ENCODE data around the gene PTP4A2. TPM values are rescaled to one million over a fixed set of nuclear protein-coding genes. Genes with fewer than 3 reads are reported as not detected.

PTP4A2 gene
- total and polyA plus RNA-seq, 2 donors (not counting 3 experiments of a cell fraction or from before 2014, with no cell fraction given) = 74.1 to 184 TPM

GRCh38 chr1:31951276-31951675 lies 13.1 kb upstream of the PTP4A2 start:
- Histone ChIP-seq H3K4me2 (ENCODE audit: insufficient read depth, low read length) (no peak overlapping the region), H3K79me2 (ENCODE audit: control insufficient read depth, insufficient read depth, low read length) (no peaks in the 10 kb centered on the region), H2AFZ (ENCODE audit: low read depth, low read length) (no peak overlapping the region), H4K20me1 (replicated peaks; ENCODE audit: control insufficient read depth, extremely low read depth, insufficient read depth, low read length) (no peaks in the 10 kb centered on the region), H3K4me1 (ENCODE audit: control insufficient read depth, extremely low read depth, insufficient read depth, low read length) (peaks cover 18% of the 10 kb centered on the region), H3K9ac (replicated peaks; ENCODE audit: extremely low read depth, insufficient read depth, low read length) (no peak overlapping the region), H3K27me3 (ENCODE audit: control insufficient read depth in 2 of 2, insufficient read depth in 2 of 2, low read length in 2 of 2) (no peaks in the 10 kb centered on the region), H3K27ac (ENCODE audit: insufficient read depth, low read depth, low read length) (no peak overlapping the region), H3K36me3 (ENCODE audit: control insufficient read depth in 2 of 2, extremely low read depth in 1 of 2, insufficient read depth in 2 of 2, low read length in 2 of 2) (no peaks in the 10 kb centered on the region), H3K9me1 (replicated peaks; ENCODE audit: control insufficient read depth, extremely low read depth, insufficient read depth, low read length) (no peaks in the 10 kb centered on the region), H3K4me3 (replicated peaks in 1 of 3; ENCODE audit: insufficient read depth in 1 of 3, low read depth in 1 of 3, low read length in 3 of 3) (no peak overlapping the region), H3K9me3 (replicated peaks; ENCODE audit: control insufficient read depth, insufficient read depth, low read length) (no peaks in the 10 kb centered on the region)
- no peak for TF ChIP-seq JUN (IDR thresholded peaks at IDR 0.05; ENCODE audit: borderline replicate concordance, insufficient read depth, insufficient read length, low read depth)
- no peak for TF ChIP-seq MYC (IDR thresholded peaks at IDR 0.05; ENCODE audit: low read depth, low read length)
- no peak for TF ChIP-seq GATA2 (IDR thresholded peaks at IDR 0.05; ENCODE audit: insufficient read depth, insufficient read length, low read depth, low read length)
- TF ChIP-seq POLR2A (IDR thresholded peaks at IDR 0.05; ENCODE audit: low read depth, low read length) = no peak
- CTCF ChIA-PET = interaction anchor here (5.2 kb wide), 1 partner anchor 13 kb away, joined by 54 read pairs; no protein-coding TSS in a partner anchor
- no peak for DNase-seq (ENCODE audit: low read depth, low spot score)
- intact Hi-C loops (cut with micrococcal nuclease) = no loop called here
- dilution Hi-C loops (cut with MboI; ENCODE audit: extremely low pct_ligation_motif_present, low sequenced_read_pairs) = no loop called here
- no TSS peak for BruUV-seq (replicated peaks)
- POLR2A ChIA-PET = no interaction called here
- FAIRE-seq = no peak

GRCh38 chr1:31949862-31950261 lies 11.7 kb upstream of the PTP4A2 start:
- Histone ChIP-seq H3K9me1 (replicated peaks; ENCODE audit: control insufficient read depth, extremely low read depth, insufficient read depth, low read length) (no peaks in the 10 kb centered on the region), H3K27me3 (ENCODE audit: control insufficient read depth in 2 of 2, insufficient read depth in 2 of 2, low read length in 2 of 2) (no peaks in the 10 kb centered on the region), H3K27ac (ENCODE audit: insufficient read depth, low read depth, low read length) (no peak overlapping the region), H3K4me1 (ENCODE audit: control insufficient read depth, extremely low read depth, insufficient read depth, low read length) (peaks cover 13% of the 10 kb centered on the region), H3K4me3 (replicated peaks in 1 of 3; ENCODE audit: insufficient read depth in 1 of 3, low read depth in 1 of 3, low read length in 3 of 3) (no peak overlapping the region), H4K20me1 (replicated peaks; ENCODE audit: control insufficient read depth, extremely low read depth, insufficient read depth, low read length) (no peaks in the 10 kb centered on the region), H2AFZ (ENCODE audit: low read depth, low read length) (no peak overlapping the region), H3K9ac (replicated peaks; ENCODE audit: extremely low read depth, insufficient read depth, low read length) (no peak overlapping the region), H3K79me2 (ENCODE audit: control insufficient read depth, insufficient read depth, low read length) (no peaks in the 10 kb centered on the region), H3K36me3 (ENCODE audit: control insufficient read depth in 2 of 2, extremely low read depth in 1 of 2, insufficient read depth in 2 of 2, low read length in 2 of 2) (no peaks in the 10 kb centered on the region), H3K4me2 (ENCODE audit: insufficient read depth, low read length) (no peak overlapping the region), H3K9me3 (replicated peaks; ENCODE audit: control insufficient read depth, insufficient read depth, low read length) (no peaks in the 10 kb centered on the region)
- no peak for DNase-seq (ENCODE audit: low read depth, low spot score)
- intact Hi-C loops (cut with micrococcal nuclease) = no loop called here
- POLR2A ChIA-PET = no interaction called here
- dilution Hi-C loops (cut with MboI; ENCODE audit: extremely low pct_ligation_motif_present, low sequenced_read_pairs) = no loop called here
- no peak for FAIRE-seq
- CTCF ChIA-PET = interaction anchor here (1.4 to 1.5 kb wide), 2 partner anchors 12 to 19 kb away, joined by 3 read pairs; partner anchors contain the start of gene PTP4A2
- TF ChIP-seq GATA2 (IDR thresholded peaks at IDR 0.05; ENCODE audit: insufficient read depth, insufficient read length, low read depth, low read length) (no peak), CTCF (IDR thresholded peaks at IDR 0.05; ENCODE audit: extremely low read depth in 1 of 2, insufficient read depth in 1 of 2, low read depth in 1 of 2, low read length in 2 of 2) (no peak), POLR2AphosphoS5 (IDR thresholded peaks at IDR 0.05; ENCODE audit: insufficient read depth, low read depth, low read length) (no peak), JUN (IDR thresholded peaks at IDR 0.05; ENCODE audit: borderline replicate concordance, insufficient read depth, insufficient read length, low read depth) (no peak), EZH2 (IDR thresholded peaks at IDR 0.05; ENCODE audit: borderline replicate concordance, low read depth, low read length, severe bottlenecking) (no peak), POLR2A (IDR thresholded peaks at IDR 0.05; ENCODE audit: low read depth, low read length) (no peak), MAX (IDR thresholded peaks at IDR 0.05; ENCODE audit: insufficient read depth, insufficient read length) (no peak), MYC (IDR thresholded peaks at IDR 0.05; ENCODE audit: low read depth, low read length) (no peak), FOS (IDR thresholded peaks at IDR 0.05; ENCODE audit: borderline replicate concordance, insufficient read depth, low read length) (no peak)
- BruUV-seq (replicated peaks) = no TSS peak
